GM19023 (cell line): ENCODE measurements around the gene AGAP1.

Experiments used
- ATAC-seq: cut with Tn5 transposase; IDR thresholded peaks from one replicate; pipeline ENCODE4 v1.9.1; 2021; ENCODE audit warnings: mild to moderate bottlenecking, moderate library complexity; ENCODE audit not compliant: unreplicated experiment

The AGAP1 gene

DNA sequence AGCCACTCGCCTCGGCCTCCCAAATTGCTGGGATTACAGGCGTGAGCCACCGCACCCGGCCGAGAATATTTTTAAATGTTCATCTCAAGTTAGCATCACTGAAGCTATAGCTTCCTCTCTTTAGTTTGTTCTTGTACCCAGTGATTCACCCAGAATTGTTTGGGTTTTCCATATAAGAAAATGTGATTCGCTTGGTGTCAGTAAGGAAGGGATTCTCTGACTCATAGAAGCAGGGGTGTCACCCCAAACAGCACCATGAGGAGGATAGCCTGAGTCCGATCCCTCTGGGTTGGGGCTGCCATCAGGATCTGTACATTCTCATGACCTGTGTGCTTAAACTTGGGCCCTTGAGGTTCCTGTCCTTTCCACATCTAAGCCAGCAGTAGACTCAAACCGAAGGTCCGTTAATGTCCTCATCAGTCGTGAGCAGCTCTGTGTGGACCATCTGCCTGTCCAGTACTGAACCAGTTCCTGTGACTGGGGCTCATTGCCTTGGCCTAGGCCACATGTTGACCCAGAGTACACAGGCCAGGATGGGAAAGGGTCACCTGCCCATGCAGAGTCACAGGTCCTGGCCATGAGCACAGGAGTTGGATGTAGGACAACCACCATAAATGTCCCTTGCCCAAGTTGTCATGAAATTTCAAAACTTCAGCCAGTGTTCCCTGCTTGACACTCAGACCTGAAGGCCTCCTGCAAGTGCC, 362.5 kb downstream of the AGAP1 start:
- ATAC-seq: no peak

GRCh38 chr2:235857598-235857997, 363.8 kb downstream of the AGAP1 start:
- no peak for ATAC-seq

GRCh38 chr2:235858881-235859280, 365.0 kb downstream of the AGAP1 start:
- no peak for ATAC-seq

- no peak for ATAC-seq
Measured at GRCh38 chr2:235859651-235860050, 365.8 kb downstream of the AGAP1 start.

GRCh38 chr2:235860111-235860510, 366.3 kb downstream of the AGAP1 start:
- ATAC-seq: no peak

- no peak for ATAC-seq
Measured at GRCh38 chr2:235860871-235861270, 367.0 kb downstream of the AGAP1 start.

- ATAC-seq: no peak
Measured at GRCh38 chr2:235861383-235861782, 367.5 kb downstream of the AGAP1 start.

GRCh38 chr2:235863414-235863813, 369.6 kb downstream of the AGAP1 start:
- no peak for ATAC-seq

DNA sequence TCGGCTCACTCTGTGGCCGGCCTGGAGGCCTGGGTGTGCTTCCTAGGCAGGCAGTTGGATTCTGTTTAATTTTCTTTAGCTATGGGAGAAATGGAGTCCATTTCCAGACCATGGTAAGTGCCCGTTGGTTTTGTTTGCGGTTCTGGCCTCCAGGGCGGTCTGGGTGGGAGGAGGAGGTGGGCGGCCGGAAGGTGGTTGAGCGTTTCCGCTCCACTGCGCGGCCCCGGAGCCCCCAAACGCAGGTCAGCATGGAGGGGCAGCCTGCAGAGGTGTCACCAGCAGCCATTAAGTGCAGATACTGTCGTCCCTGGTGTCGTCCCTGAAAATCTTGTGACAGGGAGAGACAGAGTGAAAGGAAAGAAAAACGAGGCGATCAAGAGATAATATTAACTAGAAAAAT, 370.5 kb downstream of the AGAP1 start:
- ATAC-seq: no peak

DNA sequence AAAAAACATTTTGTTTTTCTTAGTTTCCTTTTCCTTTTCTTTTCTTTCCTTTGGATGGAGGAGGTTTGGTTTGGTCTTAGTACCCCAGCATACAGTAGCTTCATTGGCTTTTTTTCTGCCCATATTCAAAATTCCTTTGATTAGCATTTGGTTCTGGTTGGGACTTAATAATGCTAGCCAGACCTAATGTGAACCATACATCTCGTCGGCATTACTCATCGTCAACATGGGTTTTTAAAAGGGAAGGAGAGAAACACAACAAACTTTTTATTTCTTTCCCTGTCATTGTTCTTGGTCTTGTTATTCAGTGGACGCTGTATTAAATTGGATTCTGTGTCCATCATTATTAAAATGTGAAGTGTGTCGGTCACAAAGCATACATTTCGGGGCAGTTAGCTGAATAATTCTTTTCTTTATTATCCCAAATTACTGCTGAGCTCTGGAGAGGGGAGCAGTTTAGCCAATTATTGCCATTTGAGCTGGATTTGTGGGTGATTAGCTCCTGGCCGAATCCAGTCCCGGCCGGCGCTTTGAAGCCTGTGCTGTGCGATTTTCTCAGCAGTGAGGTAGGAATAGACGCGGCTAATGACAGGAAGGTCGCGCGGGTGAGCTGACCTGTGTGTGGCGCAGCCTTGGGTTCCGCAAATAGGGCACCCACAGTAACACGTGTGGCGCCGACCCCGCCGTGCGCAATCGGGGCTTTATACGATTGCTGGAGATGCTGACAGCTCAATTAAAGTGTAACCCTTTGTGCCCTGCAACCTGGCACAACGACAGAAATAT, 371.1 kb downstream of the AGAP1 start:
- ATAC-seq: no peak

DNA sequence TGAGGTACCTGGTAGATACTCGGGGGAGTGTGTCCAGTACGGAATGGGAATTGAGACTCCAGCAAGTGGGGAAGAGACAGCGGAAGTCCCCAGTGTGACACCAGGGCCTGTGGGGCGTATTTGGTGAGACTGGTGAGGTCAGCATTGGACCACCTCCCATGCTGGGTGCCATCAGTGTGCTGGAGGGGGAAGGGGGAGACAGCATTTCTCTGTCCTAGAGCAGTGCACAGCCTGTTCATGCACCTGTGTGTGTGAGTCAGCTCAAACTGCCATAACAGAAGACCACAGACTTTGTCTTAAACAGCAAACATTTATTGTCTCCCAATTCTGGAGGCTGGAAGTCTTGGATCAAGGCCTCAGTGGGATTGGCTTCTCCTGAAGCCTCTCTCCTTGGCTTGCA, 372.5 kb downstream of the AGAP1 start:
- no peak for ATAC-seq

GRCh38 chr2:235868224-235868623, 374.4 kb downstream of the AGAP1 start:
- ATAC-seq: no peak

GRCh38 chr2:235868645-235869044, 374.8 kb downstream of the AGAP1 start:
- ATAC-seq: no peak

GRCh38 chr2:235870515-235870914, 376.7 kb downstream of the AGAP1 start:
- no peak for ATAC-seq

DNA sequence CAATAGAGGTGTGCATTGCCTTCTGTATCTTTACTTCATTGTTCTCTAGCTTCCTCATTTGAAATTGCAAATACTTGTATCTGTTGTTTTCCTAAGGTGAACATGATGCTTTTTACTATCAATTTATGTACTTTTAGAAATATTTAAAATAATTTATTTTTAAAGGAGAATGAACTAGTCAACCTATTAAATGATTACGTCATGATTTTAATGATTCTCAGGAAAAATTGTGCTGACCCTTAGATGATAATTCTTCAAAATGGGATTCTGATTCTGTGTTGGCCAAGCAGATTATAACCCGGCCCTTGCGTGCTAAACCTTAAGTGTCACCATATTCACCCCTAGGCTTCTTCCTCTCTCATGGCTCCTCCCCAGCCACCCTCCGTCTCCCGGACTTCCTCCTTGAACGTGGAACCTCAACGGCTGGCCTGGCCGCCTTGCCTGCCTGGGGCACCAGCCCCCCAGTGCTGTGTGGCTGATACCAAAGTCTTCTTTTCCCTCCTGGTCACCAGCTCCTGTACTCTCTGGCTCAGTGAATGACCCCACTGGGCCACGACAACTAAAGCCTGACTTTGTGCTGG, 382.3 kb downstream of the AGAP1 start:
- ATAC-seq: no peak

- no peak for ATAC-seq
Measured at GRCh38 chr2:235877275-235877802, 383.5 kb downstream of the AGAP1 start.

- no peak for ATAC-seq
Measured at GRCh38 chr2:235879116-235879515, 385.3 kb downstream of the AGAP1 start.

DNA sequence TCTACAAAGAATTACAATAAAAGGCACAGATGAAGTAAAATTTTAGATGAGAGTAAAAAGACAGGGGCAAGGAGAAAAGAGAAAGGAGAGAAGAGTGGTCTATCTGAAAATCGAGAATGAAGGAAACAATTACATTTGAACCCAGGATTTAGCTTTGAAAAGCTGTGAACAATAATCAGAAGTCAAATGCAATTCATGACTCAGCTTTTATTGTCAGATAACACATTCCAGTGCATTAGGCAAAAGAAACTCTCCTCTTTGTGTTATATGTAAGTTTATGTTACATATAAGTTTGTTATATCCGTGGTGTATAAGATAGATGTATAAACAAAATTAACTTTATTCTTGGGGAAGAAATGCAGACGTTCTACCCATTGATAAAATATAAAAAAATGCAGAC, 389.8 kb downstream of the AGAP1 start:
- no peak for ATAC-seq

GRCh38 chr2:235889302-235889630, 395.4 kb downstream of the AGAP1 start:
- no peak for ATAC-seq

GRCh38 chr2:235893129-235893698, 399.4 kb downstream of the AGAP1 start:
- ATAC-seq: no peak

DNA sequence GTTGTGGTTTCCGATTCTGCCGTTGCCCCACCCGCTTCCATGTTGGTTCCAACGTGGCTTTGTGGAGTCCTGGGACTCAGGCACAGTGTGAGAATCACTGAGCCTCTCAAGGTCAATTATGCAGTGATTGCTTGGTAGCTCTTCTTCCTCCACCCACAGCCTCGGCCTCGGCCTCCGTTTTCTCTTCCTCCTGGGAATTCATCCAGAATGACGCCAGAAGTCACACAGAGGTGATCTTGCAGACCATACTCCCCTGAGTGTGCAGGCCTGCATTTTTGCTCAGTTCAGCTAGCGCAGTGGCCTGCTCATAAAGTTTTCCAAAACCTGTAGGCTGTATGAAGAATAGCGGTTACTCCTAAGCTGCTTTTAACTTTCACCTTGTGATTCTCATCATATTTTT, 401.0 kb downstream of the AGAP1 start:
- no peak for ATAC-seq

DNA sequence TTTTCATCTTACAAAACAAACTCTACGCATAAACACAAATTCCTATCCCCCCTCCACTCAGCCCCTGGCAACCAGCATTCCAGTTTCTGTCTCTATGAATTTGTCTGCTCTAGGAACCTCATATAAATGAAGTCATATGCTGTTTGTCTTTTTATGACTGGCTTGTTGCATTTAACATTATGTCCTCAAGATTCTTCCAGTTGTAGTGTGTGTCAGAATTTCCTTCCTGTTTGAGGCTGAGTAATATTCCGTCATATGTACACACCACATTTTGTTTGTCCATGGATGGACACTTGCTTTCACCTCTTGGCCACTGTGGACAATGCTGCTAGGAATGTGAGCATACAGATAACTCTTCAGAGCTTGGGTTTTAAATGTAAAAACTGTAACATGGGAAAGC, 402.2 kb downstream of the AGAP1 start:
- no peak for ATAC-seq
